NCI-H82 treated with DMSO at 0.1 percent for 48 hours (cell line): ENCODE results near the gene CST7.

Experiments
- DNase-seq: peaks from one replicate; lab custom pipeline; 2025; ENCODE audit not compliant: unreplicated experiment; lab: John Stamatoyannopoulos, UW

Gene CST7

DNA sequence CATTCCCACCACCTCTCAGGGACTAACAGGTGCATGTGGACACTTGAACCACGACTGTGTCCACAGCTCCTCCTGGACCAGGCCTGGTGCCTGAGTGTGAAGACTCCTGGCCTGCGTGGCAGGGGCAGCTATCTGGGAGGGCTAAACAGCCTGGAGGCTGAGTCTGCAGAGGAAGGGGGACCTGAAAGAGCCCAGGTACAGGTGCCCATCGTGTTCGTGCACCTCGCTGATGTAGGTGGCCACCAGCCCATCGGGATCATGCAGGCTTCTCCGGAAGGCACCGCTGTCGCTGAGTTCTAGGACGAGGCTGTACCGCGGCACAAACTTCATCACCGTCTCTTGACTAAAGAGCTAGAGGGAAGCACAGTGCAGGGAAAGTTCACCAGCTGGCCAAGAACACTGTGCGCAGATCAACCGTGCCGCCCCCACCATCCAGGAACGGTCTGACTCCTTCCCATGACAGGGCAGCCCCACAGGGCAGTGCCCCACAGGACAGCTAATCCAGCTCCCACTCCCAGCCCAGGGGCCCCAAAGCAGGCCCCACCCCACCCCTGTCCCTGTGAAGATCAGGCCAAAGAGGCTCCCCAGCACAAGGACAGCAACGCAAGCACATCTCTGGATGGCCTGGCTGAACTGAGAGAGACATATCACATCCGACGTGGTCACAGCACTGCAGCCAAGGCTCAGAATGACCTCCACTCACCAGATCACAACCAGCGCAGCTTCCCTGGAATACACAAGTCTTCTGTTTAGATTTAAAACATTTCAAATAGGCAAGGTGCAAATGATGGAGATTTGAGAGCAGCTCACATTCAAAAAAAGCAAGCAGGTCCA, 14.8 kb downstream of the CST7 start:
- no peak for DNase-seq

DNA sequence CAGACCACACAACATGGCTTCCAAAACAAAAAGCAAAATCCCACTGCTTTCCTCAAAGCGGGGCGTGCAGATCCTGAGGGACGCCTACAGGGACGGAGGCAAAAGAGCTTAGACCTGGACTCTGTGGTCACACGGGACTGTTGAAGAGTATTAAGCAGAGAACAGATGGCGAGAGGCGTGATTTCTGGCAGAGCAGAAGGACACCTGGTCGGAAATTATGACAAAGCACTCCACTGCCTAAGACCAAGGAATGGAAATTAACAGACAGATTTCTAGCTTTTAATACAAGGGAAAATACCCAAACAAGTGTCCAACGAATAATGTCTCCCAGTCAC, 15.4 kb downstream of the CST7 start:
- peak; percentile 97 for DNase-seq

DNA sequence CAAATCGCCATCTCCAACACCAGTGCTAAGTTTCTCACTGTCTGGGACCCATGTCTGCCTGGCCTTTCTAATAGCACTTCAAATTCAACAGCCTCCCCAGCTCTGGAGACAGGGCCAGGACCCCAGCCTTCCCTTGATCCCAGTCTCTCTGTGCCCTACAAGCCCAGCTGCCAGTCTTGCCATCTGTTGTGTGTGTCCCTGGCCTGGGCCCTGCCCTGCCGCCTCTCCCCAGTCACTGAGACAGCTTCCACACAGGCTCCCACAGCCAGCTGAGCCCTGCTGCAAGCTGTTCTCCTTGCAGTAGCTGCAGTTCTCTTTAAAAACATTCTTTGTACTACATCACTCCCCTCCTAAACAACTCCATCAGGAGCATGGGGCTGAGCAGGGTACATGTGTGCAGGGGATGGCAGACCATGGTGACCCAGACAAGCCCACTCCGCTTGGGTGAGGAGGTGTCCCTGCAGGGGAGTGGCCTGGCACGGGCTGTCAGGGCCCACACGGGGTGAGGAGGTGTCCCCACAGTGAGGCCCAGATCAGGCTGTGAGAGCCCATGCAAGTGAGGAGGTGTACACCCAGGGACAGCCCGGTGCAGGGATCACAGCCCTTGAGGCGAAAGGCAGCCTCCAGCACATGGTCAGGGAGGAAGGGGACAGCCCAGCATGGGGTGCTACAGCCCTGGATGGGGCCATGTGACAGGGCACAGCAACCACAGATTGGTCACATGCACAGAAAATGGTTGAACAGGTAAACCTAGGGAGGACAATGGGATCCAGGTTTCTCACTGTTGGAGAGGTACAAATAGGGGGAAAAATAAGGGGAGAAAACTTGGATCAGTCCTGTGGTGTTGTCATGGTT, 16.2 kb downstream of the CST7 start:
- DNase-seq = peak; percentile 54

DNA sequence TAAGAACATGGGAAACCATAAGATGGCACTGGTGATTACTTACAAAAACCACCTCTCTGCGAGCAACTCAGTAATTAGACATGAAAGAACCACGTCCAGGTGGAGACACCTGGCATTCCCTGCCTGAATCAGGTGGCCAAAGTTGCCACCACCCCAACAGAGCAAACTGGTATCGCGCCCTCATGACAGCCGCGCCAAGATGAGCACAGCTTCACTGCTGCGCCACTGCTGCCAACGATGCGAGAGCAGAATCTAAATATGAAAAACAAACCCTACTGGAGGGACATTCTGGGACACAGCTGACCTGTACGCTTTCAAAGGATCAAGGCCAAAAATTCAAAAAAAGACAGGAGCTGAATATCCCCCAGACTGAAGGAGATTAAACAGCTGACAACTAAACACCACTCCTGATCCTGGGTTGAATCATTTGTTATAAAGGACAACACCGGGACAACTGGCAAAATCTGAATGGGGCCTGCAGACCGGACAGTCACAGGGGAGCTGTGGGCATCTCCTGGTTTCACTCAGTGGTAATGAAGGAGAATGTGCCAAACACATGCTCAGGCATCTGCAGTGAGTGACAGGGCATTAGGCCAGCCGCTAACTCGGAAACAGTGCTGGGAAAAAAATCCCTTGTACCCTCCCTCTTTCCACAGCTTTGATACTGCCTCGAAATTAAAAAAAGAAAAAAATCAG, 17.4 kb downstream of the CST7 start:
- no peak for DNase-seq

DNA sequence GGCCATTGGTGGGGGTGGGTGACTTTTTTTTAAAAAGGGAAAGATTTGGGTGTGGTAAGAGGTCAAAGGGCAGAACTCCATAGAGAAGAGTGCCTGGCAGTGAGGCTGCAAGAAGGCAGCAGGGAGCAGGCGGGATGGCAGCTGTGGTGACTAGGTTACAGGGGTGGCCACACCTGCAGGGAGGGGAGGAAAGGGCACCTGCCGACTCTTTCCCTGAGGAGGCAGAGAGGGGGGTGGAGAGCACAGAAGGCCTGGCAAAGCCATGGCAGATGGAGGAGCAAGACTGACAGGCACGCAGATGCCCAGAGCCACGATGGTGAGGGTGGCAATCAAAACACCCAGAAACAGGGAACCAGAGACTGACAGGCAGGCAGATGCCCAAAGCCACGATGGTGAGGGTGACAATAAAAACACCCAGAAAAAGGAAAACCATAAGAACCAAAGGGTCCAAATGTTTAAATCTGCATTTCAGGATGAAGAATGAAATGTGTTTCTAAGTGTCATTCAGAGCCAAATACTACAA, 19.3 kb downstream of the CST7 start:
- DNase-seq = no peak

DNA sequence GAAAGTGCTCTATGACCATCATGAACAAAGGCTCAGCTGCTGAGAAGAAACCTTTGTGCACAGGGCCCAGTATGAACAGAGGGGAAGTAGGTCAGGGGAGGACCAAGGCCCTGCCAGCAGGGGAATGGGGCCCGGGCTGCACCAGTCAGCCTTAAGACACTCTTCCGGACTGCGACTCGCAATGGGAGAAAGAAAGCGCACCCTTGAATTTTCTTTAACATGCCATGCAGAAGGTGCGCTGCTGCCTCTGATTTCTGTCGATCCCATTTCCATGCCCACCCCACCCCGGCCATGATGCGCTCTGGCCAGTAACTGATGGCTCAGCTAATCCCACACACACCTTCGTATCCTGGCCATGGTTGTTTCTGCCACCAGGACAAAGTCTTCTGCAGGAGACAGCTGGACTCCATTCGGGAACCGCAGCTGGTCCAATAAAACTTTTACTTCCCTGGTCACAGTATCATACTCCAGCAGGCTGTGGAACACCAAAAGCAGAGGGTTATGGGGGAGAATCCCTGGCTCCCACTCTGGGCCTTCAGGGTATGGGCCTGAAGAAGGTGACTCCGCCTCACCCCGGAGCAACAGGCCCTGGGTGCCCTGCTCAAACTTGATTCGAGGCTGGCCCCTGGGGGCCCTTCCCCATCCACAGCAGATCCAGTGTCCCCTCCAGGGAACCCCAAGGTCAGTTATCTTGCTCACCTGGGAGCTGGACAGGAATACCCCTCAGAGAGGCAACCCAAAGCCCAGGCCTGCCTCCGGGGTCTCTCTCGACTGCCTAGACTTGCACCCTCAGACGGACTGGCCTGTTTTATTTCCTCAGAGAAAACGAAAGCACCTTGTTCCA, 20.3 kb downstream of the CST7 start:
- no peak for DNase-seq

DNA sequence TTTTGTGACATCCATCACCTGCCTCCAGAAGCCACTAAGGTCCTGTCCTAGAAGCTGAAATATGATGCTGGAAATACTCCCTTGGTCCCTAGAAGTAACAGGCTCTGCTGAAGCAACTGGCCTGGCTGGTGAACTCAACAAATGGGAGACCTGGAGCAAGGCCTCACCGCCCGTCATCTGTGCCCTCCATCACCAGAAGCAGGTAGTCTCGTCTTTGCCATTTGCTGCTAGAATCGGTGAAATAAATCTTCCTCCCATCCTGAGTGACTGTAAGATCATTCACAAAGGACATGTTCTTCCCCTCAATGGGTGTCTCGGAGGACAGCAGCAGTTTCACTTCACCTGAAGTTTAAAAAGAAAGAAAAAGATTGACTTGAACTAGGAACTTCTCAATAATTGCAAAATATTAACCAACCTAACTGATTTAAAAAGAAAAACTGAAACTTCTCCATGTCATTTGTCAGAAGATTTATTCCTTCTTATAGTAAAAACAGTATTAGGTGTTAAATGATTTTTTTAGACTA, 21.0 kb downstream of the CST7 start:
- DNase-seq = no peak

DNA sequence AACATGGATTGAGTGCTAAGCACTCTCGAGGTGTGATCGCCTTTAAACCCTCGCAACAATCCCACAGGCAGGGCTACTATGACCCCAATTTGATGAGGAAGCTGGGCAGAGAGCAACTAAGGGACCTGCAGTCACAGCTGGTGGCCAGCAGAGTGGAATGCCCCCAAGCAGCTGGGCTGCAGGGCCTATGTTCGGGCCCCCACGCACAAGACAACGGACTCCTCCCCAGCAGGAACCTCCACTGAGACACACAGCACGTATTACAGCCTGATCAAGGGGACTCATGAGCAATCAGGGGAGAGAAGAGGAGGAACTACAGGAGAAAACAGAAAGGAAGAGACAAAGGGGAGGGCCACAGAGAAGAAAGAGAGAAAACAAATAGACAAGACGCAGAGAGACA, 21.7 kb downstream of the CST7 start:
- no peak for DNase-seq

DNA sequence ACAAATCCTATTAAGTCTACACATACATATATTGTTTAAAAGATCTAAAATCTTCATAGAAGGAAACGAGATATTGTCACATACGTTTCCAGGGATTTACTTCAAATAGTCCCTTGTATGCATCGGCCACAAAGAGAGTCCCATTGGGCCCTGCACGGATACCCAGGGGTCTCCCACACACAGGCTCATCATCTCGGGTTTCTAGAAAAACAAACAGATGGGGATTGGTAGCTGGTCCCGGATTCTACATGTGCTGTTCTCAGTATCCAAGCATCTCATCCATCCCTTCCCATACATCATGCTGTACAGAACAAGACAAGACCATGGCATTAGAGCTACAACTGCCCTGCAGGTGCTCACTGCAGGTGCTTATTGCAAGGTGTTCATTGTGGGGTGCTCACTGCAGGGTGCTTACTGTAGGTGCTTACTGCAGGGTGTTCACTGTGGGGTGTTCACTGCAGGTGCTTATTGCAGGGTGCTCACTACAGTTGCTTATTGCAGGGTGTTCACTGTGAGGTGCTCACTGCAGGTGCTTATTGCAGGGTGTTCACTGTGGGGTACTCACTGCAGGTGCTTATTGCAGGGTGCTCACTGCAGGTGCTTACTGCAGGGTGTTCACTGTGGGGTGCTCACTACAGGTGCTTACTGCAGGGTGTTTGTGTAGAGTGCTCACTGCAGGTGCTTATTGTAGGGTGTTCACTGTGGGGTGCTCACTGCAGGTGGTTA, 22.5 kb downstream of the CST7 start:
- DNase-seq = no peak

DNA sequence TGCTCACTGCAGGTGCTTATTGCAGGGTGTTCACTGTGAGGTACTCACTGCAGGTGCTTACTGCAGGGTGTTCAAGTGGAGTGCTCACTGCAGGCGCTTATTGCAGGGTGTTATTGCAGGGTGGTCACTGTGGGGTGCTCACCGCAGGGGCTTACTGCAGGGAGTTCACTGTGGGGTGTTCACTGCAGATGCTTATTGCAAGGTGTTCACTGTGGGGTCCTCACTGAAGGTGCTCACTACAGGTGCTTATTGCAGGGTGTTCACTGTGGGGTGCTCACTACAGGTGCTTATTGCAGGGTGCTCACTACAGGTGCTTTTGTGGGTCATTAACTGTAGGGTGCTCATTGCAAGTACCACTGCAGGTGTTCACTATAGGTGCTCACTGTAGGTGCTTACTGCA, 23.3 kb downstream of the CST7 start:
- DNase-seq = no peak

DNA sequence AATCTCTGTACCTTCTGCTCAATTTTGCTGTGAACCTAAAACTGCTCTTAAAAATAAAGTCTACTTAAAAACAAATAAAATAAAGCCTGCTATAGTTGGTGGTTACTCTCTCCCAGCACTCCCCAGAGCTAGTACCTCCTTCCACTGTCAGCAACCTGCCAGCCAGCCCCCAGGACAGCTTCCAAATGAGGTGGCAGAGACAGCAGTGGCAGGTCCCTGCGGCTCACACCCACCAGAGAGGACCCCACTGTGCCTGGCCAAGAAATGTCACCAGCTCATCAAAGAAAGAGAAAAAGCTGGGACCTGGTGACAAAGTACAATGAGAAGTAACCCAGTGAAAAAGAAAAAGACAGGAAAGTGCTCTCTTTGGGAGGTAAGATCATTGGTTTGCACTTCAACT, 28.3 kb downstream of the CST7 start:
- no peak for DNase-seq

DNA sequence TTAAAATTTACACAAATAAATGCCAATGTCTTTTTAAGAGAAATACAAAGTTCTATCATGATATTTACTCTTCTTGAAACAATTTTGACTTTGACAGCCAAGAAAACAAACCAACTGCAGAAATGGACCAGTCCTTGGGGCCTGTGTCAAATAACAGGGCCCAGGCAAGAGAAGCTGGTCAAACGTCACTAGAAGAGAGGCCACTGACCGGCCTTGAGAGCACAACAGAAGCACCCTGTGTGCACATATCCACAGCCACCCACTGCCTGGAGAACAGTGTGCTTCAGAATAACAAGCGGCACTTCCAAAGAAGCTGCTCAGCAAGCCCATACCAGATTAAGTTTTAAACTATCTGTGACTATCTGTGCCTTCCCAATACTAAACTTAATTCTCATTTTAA, 28.7 kb downstream of the CST7 start:
- no peak for DNase-seq

DNA sequence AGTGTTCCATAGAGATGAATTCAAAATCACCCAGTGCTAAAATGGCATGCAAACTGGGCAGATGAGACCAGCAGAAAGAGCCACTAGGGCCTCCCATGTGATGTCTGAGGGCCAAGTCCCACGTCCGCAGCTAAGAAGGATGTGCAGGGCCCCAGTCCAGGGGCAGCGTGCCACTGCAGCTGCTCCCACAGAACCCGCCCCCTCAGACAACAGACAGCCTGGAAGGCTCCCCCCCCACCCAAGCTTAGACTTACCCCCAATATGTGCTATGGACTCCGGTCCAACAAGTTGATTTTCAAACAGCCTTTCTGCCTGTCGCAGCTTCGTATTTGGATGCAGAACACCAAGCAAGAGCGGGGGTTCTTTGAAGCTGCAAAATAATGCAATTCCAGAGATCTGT, 29.4 kb downstream of the CST7 start:
- DNase-seq = no peak

DNA sequence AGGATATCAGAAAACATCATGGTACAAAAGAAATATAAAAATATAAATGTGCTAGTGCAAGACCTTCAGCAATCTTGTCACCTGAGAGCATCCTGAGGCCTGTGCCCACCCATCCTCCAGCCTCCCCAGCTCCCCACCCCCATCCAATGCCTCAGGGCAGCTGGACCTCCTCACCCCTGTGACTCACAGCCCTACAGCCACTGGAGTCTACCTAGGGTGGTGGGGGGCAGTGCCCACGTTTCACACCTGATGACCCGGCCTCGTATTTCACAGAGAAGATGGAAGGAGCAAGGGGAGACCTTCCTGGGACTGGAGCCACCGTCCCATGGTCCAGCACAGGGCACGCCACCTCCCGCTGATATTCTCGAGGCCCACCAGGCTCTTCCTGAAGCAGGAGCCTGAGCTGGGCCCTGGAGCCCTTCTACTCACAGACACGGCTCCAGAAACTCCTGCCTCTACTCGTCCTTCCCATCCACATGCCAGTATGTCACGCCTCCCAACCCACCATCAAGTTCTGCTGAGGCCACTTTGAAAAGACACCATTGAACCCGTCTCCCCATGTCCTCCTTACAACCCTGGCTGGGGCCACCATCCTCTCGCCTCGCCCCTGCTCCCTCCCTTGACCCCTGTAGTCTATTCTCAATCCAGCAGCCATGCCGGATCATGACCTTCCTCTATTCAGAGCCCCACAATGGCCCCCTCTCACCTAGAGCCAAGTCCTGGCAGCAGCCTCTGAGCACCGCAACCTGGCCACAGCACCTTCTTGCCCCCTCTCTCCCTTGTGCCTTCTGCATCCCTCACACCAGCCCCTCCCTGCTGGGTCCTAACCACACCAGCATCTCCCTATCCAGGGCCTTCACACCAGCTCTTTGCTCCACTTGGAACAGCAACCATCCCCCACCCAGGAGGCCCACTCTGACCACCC, 30.2 kb downstream of the CST7 start:
- no peak for DNase-seq

DNA sequence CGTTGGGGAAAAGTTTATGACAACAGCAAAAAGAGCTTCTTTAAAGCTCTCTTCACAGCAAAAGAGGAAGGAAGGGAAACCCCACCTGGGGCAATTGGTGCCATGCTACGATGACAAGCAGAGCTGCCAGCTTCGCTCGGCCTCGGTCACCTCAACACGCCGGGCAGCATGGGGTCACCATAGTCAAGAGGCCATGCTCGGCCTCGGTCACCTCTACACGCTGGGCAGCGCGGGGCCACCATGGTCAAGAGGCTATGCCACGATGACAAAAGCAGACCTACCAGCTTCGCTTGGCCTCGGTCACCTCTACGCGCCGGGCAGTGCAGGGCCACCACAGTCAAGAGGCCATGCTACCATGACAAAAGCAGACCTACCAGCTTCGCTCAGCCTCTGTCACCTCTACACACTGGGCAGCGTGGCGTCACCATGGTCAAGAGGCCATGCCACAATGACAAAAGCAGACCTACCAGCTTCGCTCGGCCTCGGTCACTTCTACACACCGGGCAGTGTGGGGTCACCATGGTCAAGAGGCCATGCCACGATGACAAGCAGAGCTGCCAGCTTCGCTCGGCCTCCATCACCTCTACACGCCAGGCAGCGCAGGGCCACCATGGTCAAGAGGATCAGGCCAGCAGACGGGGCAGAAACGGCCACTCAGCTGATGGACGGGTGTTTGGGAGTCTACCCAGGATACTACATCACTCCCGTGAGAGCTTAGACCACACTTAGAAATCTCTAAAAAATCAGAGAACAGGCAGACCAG, 31.4 kb downstream of the CST7 start:
- no peak for DNase-seq

DNA sequence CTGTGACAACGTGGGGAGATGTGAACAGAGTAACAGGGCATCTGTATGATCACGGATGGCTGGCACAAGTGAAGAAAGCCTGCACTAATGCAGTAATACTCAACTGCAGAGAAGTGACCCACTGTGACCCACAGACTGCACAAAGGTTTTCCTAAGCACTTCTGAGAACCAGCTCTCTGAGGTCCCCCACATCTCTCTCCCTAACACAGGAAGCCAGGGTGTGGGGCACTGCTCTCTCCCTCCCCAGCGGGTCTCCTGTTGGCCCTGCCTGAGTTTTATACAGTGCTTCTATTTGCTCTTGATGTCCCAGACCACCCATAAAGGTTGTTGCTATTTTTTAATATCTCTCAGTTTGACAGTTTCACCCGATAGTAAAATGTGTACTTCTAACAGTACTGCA, 32.2 kb downstream of the CST7 start:
- no peak for DNase-seq

DNA sequence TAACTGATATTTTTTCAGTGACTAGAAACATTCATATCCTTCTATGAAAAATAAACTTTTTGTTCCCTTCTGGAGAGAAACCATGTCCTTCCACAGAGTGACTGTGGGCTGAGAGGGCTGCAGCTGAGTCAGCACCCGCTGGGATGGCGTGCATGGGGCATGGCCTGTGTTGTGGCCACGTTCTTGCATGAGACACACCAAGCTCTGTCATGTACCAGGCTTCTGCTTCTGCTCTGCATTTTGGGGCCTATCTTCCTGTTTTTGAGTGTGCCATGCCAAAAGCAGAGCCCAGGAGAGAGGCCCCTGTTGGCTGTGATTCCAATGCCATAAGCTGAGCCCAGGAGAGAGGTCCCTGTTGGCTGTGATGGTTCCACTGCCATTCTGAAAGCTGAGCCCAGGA, 32.7 kb downstream of the CST7 start:
- DNase-seq = no peak

DNA sequence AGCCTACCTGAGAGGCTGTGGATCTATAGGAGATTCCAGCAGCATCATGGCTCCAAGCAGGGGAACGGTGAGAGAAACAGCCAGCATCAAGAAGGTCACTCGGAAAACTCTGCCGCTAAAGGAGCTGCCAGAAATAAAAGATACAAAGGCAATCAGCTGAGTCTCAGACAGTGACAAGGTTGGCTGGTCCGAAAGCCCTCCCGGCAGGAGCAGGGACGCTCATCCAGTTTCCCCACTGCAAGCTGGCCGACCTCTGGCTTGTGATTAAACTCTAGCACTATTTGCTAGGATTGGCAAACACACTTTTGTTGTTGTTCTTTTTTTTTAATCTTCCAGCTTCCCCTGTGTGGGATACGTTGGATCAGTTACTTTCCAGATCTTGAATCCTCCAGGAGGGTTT, 34.8 kb downstream of the CST7 start:
- no peak for DNase-seq
